ENCODE measurements around the gene KCNB1.

- TF ChIP-seq POLR2AphosphoS5 (IDR thresholded peaks at IDR 0.05; ENCODE audit: low read depth, low read length) (no peak), POLR2A (IDR thresholded peaks at IDR 0.05; ENCODE audit: low read depth, low read length) (no peak)
Measured at GRCh38 chr20:49368596-49368995, 113.9 kb downstream of the KCNB1 start.
